WERI-Rb-1 (cell line): Measurements from ENCODE around the gene KCNB1.

Source experiments
- DNase-seq: peaks from one replicate; pipeline ENCODE4 v3.0.0-alpha.2; 2020
- H3K27ac ChIP-seq: fragments of 250-450 bp; sonication (Bioruptor Pico); 2 replicates; pipeline ENCODE4 v1.5.1; 2020; ENCODE audit warnings: mild to moderate bottlenecking, moderate library complexity
- H3K27me3 ChIP-seq: fragments of 250-450 bp; sonication (Bioruptor Pico); 2 replicates; pipeline ENCODE4 v1.5.1; 2021; ENCODE audit warnings: mild to moderate bottlenecking, low read depth, moderate library complexity; ENCODE audit not compliant: insufficient read depth, severe bottlenecking
- H3K36me3 ChIP-seq: fragments of 250-450 bp; sonication (Bioruptor Pico); 2 replicates; pipeline ENCODE4 v1.5.1; 2020; ENCODE audit warnings: mild to moderate bottlenecking, moderate library complexity
- H3K4me3 ChIP-seq: 2 replicates; pipeline ENCODE4 v1.5.1; 2011; ENCODE audit warnings: low read depth, mild to moderate bottlenecking, control low read depth, low read length
- H3K9me3 ChIP-seq: fragments of 250-450 bp; sonication (Bioruptor Pico); 2 replicates; pipeline ENCODE4 v1.5.1; 2021; ENCODE audit warnings: mild to moderate bottlenecking, moderate library complexity; ENCODE audit not compliant: severe bottlenecking
- CTCF ChIP-seq: IDR thresholded peaks from 2 replicates; pipeline ENCODE4 v1.5.1; 2011; ENCODE audit warnings: low read depth, mild to moderate bottlenecking, control low read depth, inconsistent platforms, low read length

The KCNB1 gene

GRCh38 chr20:49485563-49485962, 3.1 kb upstream of the KCNB1 start:
- H3K27ac ChIP-seq = no peak overlapping the region
- no peaks in the 10 kb centered on the region for H3K9me3 ChIP-seq
- peaks cover 15% of the 10 kb centered on the region for H3K36me3 ChIP-seq
- H3K27me3 ChIP-seq = no peaks in the 10 kb centered on the region
- no peak overlapping the region for H3K4me3 ChIP-seq
- no peak for TF ChIP-seq CTCF
- no peak for DNase-seq

- Histone ChIP-seq H3K36me3 (peaks cover 17% of the 10 kb centered on the region), H3K9me3 (no peaks in the 10 kb centered on the region), H3K4me3 (peak overlapping the region; percentile 77), H3K27me3 (no peaks in the 10 kb centered on the region), H3K27ac (peak overlapping the region; percentile 59)
- DNase-seq = peak; percentile 91
- peak; percentile 90 for TF ChIP-seq CTCF
Measured at GRCh38 chr20:49484180-49485140, 2.0 kb upstream of the KCNB1 start.

- Histone ChIP-seq H3K36me3 (peaks cover 24% of the 10 kb centered on the region), H3K27ac (peak overlapping the region; percentile 87), H3K9me3 (no peaks in the 10 kb centered on the region), H3K4me3 (peak overlapping the region; percentile 70), H3K27me3 (no peaks in the 10 kb centered on the region)
- TF ChIP-seq CTCF = no peak
- no peak for DNase-seq
Measured at GRCh38 chr20:49483696-49484123, 1.2 kb upstream of the KCNB1 start.

GRCh38 chr20:49483018-49483695, 689 bp upstream of the KCNB1 start:
- H3K27me3 ChIP-seq = no peaks in the 10 kb centered on the region
- peak overlapping the region; percentile 70 for H3K4me3 ChIP-seq

GRCh38 chr20:49482173-49482572, 295 bp downstream of the KCNB1 start:
- Histone ChIP-seq H3K9me3 (peaks cover 3% of the 10 kb centered on the region), H3K27ac (peak overlapping the region; percentile 87), H3K4me3 (peak overlapping the region; percentile 70; the same call in 1 of the 2 replicates), H3K36me3 (peaks cover 37% of the 10 kb centered on the region), H3K27me3 (no peaks in the 10 kb centered on the region)
- no peak for TF ChIP-seq CTCF
- DNase-seq = no peak

More at GRCh38 chr20:49483018-49483695, 689 bp upstream of the KCNB1 start:
- peak overlapping the region; percentile 87 for H3K27ac ChIP-seq
- TF ChIP-seq CTCF = no peak
- DNase-seq = peak; percentile 64
- H3K36me3 ChIP-seq = peaks cover 27% of the 10 kb centered on the region
- no peaks in the 10 kb centered on the region for H3K9me3 ChIP-seq
